CD4-positive, alpha-beta T cell treated with Interleukin-10 for 1 hour (primary cell): ENCODE results near the gene LAMB1.
"Not testable (repeated sequence)": the region's sequence is repeated elsewhere in the genome, so short reads cannot be mapped to it uniquely, and the experiment has no call there.

ENCODE experiments used
- DNase-seq: peaks from one replicate; pipeline ENCODE4 v3.0.0-alpha.2; 2020

Gene LAMB1

GRCh38 chr7:107913851-107914250 lies 89.1 kb downstream of the LAMB1 start:
- DNase-seq: no peak

- no peak for DNase-seq
Observed at GRCh38 chr7:107911981-107912380, 91.0 kb downstream of the LAMB1 start.

GRCh38 chr7:107909445-107909844 lies 93.5 kb downstream of the LAMB1 start:
- DNase-seq: no peak

GRCh38 chr7:107907790-107908189 lies 95.2 kb downstream of the LAMB1 start:
- no peak for DNase-seq

- DNase-seq: no peak
Observed at GRCh38 chr7:107902381-107902780, 100.6 kb downstream of the LAMB1 start.

- DNase-seq: no peak
Observed at GRCh38 chr7:107900496-107901015, 102.4 kb downstream of the LAMB1 start.

- no peak for DNase-seq
Observed at GRCh38 chr7:107898997-107899594, 103.9 kb downstream of the LAMB1 start.

GRCh38 chr7:107892367-107892741 lies 110.6 kb downstream of the LAMB1 start:
- not testable (repeated sequence) for DNase-seq

- peak; percentile 59 for DNase-seq
Observed at GRCh38 chr7:107891636-107892366, 111.2 kb downstream of the LAMB1 start.

DNA sequence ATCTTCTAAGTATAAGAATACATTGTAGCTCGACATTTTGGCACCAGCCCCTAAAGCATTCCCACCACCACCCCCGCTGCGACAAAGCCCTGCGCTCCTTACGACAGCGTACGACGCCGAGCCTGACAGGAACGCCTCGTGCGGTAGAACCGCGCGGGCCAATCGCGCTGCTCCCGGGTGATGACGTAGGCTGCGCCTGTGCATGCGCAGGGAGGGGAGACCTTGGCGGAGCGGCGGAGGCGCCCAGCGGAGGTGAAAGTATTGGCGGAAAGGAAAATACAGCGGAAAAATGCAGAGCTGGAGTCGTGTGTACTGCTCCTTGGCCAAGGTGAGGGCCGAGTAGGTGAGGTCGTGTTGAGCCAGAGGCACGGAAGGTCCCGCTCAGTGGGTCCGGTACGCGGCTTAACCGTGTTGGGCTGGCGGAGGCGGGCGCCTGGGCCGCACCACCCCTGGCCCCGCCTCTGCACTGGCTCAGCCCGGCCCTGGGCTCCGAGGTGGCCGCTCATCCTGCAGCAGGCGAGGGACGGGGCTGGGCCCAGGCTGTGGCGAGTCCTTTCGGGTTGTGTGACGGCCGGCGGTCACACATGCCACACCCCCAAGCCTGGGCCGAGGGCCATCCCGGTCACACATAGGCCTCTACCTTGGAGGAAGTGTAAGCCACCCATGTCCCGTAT lies 111.9 kb downstream of the LAMB1 start, which contains the start of gene DLD:
Gene DLD (plus strand): TSS at position 222 of the 674 bp plus-strand sequence. CDS start 68 bp downstream, at position 290.
- DNase-seq: peak; percentile 94

GRCh38 chr7:107890493-107890961 lies 112.4 kb downstream of the LAMB1 start:
- DNase-seq: peak; percentile 37

- no peak for DNase-seq
Observed at GRCh38 chr7:107889992-107890391, 113.0 kb downstream of the LAMB1 start.

DNA sequence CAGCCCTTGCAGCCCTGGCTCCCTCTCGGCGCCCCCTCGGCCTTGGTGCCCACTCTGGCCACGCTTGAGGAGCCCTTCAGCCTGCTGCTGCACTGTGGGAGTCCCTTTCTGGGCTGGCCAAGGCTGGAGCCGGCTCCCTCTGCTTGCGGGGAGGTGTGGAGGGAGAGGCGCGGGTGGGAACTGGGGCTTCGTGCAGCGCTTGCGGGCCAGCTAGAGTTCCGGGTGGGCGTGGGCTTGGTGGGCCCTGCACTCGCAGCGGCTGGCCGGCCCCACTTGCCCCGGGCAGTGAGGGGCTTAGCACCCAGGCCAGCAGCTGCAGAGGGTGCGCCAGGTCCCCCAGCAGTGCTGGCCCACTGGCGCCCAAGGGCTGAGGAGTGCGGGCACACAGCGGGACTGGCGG lies 115.1 kb downstream of the LAMB1 start:
- not testable (repeated sequence) for DNase-seq

DNA sequence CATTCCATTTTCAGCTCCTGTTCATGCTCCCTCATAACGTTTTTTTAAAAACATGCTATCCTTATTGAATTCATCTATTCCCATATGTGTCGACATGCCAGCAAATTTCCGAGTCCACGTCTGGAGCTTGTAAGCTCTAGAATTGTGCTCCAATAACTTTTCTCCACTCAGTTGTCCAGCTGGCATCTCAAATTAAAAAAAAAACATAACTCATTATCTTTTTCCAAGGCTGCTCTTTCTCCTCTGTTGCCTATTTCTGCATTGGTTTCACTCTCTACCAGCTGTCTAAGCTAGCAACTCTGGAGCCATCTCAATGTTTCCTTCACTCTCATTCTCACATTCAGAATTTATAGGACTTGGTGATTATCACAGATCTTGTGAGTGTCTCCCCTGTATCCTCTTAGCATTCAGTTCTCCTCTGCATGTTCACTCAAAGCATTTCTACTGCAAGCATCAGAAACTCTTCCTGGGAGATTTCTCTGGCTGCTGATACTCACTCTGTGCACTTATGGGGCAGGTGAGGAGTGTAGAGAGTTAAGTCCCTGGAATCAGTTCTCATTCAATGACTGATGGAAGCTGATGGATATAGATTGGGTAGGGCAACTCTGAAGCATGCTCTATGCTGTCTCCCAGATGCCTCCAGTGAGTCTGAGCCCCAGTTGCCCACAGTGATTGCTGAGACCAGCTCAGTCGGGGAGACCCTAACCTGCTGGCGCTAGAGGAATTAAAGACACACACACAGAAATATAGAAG lies 118.7 kb downstream of the LAMB1 start:
- DNase-seq: no peak

- DNase-seq: no peak
Observed at GRCh38 chr7:107882766-107883165, 120.2 kb downstream of the LAMB1 start.

DNA sequence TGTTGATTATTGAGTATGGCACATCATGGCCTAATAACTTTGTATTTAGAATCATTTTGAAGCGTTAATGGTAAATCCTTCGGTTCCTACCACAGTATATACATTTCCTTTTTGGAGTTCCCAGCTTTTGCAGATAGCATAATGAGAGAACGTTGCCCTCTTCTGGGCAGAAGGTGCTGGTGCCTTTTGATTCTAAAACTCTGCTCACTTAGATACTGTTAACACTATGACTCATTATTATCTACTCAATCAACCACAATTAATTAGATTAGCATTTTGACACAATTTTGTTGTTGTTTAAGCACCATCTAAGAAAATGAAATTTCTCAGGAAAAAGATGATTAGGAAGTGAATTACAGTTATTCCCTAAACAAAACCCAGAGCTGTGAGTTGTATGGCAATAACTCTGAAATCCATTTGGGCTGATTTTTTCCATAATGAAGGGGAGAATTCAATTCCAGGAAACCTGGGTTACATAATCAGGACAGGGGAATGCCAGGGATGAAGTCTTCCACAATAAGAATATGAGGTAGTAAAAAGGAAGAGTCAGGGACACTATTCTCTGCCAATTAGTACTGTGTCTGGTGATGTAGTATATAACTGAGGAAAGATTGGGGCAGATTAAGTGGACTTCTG lies 123.4 kb downstream of the LAMB1 start:
- DNase-seq: peak; percentile 69

- DNase-seq: no peak
Observed at GRCh38 chr7:107878636-107879035, 124.3 kb downstream of the LAMB1 start.

- no peak for DNase-seq
Observed at GRCh38 chr7:107877731-107878382, 125.1 kb downstream of the LAMB1 start.

DNA sequence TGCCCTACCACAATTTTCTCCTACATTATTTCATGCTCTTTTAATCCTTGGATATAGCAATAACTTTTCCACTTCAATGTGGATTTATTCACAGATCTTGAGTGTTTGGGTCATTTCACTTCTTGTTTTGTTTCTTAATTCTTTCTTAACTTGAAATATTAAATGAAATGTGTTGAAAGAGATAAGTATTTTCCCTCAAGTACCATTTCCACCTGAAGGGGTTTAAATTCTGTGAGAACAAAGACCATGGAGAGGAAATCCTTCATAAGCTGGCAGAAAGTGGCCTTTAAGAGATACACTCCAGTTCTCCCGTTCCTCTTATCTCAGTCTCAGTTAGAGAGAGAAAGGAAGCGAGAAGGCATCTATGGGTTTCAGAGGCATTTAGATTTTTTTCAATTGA lies 126.0 kb downstream of the LAMB1 start:
- no peak for DNase-seq

DNA sequence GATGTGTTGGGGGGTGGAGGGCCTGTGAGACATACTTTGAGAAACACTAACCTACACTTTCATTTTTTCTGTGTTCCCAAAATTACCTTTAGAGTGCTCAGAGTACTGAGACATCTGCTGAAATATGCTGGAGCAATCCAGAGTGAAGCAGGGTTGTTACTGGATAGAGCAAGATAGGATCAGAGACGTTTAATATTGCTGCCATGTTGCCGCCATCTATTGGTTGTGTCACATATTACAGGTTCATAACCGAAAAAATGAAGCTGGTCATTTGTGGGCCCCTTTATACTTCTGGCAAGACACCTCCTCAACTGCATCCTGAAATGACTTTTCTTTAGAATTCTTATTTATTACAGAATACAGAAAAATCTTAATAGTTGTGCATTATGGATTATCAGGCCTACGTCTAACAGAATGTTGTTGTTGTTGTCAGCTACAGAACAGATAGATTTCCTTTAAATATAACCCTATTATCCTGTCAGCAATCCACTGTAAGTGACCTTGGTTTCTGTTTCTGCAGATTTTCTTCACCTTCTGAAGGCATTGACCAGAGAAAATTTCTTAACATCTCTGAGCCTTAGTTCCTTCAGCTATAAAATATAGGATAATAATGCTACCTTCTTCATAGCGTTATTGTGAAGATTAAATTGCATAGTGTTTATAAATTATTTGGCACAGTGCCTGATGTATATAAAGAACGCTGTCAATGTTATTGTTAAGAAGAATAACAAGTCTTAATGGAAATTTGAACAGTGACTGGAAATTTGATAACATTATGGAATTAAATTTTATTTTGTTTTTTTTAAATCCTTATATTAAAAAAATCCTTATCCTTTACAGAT lies 128.1 kb downstream of the LAMB1 start:
- DNase-seq: peak; percentile 71

- no peak for DNase-seq
Observed at GRCh38 chr7:107874111-107874510, 128.8 kb downstream of the LAMB1 start.
